Activated CD4-positive, alpha-beta T cell treated with anti-CD3 and anti-CD28 coated beads, Interleukin-2, Interleukin-6, amounts not matched to agents 100 ng/mL and 50 ng/mL, durations not matched to agents 16 hours and 8 hours (primary cell): Measurements from ENCODE around the gene VSTM2L.

Experiments
- DNase-seq: peaks from one replicate; pipeline ENCODE4 v3.0.0-alpha.2; 2020

VSTM2L gene

DNA sequence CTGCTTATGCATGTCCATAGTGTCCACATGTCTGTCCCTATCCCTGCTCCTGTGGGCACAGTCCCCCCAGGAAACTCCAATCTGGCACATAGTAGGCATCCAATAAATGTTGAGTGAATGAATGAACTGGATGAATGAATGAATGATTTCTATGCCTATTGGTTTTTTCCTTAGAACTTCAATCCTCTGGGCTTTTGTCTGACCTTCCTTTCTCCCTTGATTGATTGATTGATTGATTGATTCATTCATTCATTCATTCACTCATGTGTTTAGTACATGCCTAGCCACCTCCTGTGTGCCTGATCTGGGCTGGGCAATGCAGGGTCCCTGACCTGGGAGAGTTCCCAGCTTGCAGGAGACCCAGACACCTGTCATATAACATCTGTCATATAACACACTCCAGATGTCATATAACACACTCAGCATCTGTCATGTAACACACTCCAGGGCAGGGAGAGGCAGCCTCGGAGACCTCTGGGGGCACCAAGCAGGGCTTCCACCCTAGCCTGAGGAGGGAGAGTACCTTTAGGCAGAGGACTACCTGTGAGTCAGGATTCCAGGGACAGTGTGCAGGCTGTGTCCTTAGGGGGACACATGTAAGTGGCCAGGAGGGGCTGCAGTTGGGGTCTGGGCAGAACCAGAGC is 17.9 kb downstream of the VSTM2L start:
- DNase-seq, result no peak

DNA sequence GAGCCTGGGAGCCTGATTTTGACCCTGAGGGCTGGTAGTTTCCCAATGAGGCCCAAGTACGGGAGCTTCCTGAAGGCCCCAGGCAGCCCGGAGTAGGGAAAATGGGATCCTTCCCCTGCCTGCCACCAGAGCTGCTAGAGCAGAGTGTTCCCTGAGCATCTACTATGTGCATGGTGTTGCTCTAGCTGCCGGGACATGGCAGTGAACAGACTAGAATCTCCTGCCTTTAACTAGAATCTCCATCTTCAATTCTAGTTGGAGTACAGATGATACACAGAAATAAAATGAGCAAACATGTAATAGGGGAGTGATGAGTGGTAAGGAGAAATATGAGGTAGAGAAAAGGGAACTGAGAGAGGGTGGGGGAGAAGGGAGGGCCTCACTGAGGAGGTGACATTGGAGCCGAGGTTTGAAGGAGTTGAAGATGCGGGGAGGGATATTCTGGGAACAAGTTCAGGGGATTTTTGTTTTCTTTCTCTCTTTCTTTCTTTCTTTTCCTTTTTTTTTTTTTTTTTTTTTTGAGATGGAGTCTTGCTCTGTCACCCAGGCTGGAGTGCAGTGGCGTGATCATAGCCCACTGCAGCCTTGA is 18.5 kb downstream of the VSTM2L start:
- DNase-seq, result peak; percentile 55

DNA sequence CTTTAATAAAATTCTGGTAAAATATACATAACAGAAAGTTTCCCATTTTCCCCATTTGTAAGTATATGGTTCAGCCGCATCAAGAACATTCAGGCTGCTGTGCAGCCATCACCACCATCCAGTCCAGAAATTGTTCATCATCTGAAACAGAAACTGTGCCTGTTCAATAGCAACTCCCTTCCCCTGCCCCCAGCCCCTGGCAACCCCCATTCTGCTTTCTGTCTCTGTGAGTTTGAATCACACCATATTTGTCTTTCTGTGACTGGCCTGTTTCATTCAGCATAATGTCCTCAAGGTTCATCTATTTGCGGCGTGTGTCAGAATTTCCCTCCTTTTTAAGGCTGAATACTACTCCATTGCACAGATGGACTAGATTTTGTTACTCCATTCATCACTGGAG is 19.1 kb downstream of the VSTM2L start:
- DNase-seq, result peak; percentile 86

GRCh38 chr20:37925265-37926165 is 22.6 kb downstream of the VSTM2L start:
- no peak for DNase-seq

DNA sequence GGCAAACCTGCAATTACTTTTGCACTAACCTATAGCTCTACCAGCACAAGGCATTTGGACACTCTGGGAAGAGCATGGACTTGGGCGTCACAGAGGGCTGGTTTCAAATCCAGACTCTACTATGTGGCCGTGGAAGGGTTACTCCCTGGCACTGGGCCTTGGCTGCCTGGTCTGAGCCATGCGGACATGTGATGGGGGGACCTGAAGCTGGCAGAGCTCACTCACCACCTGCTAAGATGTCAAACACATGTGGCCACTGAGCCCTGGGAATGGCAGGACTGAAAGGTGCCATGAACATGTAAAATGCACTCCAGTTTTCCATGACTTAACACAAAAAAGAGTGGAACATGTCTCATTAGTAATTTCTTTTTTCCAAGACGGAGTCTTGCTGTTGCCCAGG is 23.7 kb downstream of the VSTM2L start:
- DNase-seq, result no peak

GRCh38 chr20:37927410-37928095 is 24.6 kb downstream of the VSTM2L start:
- DNase-seq, result no peak

GRCh38 chr20:37928996-37929682 is 26.2 kb downstream of the VSTM2L start:
- DNase-seq, result no peak

DNA sequence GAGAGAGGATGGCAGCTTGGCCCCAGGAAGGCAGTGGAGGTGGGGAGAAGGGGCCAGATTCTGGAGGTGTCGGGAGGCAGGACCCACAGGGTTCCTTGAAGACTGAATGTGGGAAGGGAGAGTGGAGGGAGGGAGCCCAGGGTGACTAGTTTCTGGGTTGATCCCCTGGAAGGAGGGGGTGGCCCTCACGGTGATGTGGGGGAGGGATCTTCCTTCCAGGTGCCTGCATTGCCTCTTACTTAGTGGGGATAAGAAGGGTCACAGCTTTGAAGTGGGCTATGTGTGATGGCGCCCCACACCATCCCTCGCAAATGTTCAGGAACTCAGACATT is 26.7 kb downstream of the VSTM2L start:
- DNase-seq, result no peak

DNA sequence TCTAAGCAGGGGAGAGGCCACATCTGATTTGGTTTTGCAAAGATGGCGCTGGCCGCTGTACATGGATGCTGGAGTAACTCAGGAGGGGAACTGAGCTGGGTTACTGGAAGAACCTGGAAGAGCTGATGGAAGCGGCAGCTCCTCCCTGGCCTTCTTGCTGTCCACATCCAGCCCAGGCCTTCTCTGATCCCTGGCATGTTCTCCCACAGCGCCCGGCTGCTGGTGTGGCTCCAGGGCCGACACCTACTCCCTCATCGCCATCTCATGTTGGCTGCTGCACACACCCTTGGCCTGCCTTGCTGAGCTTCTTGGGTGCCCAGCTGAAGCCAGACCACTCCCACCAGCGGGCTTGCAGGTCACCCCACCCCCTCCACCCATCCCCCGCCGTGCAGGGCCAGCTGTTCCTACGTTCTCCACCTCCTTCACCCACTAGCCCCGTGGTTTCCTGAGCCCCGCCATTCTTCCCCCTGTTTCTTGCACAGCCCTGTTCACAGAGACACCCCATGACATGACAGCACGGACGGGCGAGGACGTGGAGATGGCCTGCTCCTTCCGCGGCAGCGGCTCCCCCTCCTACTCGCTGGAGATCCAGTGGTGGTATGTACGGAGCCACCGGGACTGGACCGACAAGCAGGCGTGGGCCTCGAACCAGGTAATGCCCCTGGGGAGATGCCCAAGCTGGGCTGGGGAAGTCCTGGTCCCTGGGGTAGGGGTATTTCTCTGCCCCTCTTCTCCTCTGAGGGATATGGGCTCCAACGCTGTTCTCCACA is 28.4 kb downstream of the VSTM2L start:
- DNase-seq, result no peak

DNA sequence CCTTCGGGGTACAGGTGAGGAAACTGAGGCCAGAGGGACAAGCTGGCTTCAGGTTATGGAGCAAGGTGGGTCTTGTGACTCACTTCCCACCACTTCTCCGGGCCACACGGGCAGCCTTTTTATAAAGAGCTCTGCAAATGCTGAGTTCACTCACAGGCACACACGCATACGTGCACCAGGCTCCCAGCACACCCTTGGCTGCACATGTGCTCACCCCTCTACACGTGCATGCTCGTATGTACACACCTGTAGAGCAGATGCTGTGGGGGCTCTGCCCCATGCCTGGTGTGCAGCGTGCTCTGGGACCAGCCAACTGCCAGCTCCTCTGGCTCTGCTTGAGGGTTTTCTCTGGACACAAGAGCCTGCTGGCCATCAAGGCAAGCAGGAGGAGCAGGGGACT is 29.1 kb downstream of the VSTM2L start:
- no peak for DNase-seq

DNA sequence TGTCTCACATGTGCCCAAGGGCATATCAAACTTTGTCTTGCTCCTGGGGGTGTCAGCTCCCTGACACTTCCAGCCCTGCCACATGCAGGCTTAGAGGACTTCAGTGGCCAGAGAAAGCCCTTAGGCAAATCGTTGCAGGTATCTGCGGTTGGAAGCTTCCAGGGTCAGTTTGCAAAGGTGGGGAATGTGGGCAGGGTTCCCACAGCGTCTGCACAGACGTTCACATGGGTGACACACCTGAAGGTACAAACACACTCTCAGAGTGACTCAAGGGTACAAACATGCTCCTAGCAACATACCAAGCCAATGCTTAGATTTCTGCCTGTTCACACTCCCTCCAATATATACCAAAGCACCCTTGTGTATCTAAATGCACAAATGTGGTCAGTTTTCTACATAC is 30.0 kb downstream of the VSTM2L start:
- DNase-seq, result no peak

- no peak for DNase-seq
Observed at GRCh38 chr20:37933786-37934633, 31.1 kb downstream of the VSTM2L start.

DNA sequence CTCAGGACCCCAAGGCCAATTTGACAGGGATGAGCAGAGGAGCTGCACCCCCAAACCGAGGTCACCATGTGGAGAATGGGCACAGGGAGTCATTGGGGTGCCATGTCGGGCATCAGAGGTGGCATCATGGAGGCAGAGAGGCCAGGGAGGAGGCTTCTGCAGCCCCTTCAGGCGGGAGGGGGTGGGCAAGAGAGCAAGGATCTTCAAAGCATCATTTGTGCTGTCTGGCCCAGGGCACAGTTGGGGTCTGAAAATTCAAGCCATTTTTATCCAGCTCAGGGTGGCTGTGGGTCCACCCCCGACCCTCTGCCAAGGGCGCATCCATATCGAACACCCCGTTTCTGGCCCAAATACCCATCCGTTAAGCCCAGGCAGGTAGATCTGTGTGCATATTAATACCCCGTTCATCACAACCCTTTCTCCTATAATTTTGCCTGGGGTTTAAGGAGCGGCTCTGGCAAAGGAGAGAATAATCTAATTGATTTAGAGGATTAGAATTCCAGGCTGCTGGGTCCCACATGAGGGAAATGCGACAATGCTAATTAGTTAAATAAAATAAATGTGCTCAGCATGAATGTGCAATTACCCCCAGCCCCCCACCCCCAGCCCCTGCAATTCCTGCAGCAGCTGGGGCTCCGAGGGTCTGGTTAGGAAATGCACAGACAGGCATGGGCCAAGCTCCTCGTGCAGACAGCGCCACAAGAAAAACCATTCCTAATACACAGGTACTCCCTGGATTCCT is 31.9 kb downstream of the VSTM2L start:
- no peak for DNase-seq

- no peak for DNase-seq
Observed at GRCh38 chr20:37935435-37935834, 32.5 kb downstream of the VSTM2L start.

DNA sequence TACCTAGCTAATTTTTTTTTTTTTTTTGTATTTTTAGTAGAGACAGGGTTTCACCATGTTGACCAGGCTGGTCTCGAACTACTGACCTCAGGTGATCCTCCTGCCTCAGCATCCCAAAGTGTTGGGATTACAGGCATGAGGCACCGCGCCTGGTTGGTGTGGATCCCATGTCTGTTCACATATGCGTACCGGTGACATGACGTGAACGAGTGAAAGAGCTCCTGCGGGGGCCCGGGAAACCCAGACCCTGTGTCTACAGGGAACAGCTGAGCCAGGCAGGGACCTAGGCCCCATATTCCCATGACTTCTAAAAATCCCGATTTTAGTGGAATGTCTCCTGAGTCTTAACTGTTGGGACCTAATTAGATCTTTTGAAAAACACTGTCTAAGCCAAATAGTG is 33.1 kb downstream of the VSTM2L start:
- DNase-seq, result no peak

DNA sequence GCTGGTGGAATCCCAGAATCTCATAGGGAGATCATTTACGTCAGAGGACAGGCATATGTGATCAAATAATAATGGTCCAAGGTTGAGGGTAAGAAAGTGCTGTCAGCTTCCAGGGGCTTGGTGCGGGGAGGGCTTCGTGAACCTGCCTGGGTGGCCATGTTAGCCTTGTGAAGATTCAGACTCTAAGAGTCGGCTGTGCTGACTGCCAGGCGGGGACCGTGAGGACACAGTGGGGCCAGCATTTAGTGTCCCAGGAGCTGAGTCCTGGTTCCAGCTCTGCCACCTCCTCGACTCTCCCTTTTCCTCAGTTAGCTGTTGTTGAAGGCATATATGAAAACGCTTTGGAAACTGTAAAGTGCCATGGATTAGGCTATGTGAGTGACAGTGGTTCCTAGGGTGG is 33.5 kb downstream of the VSTM2L start:
- no peak for DNase-seq

- no peak for DNase-seq
Observed at GRCh38 chr20:37937686-37938085, 34.8 kb downstream of the VSTM2L start.

GRCh38 chr20:37938181-37938750 is 35.3 kb downstream of the VSTM2L start:
- DNase-seq, result no peak

DNA sequence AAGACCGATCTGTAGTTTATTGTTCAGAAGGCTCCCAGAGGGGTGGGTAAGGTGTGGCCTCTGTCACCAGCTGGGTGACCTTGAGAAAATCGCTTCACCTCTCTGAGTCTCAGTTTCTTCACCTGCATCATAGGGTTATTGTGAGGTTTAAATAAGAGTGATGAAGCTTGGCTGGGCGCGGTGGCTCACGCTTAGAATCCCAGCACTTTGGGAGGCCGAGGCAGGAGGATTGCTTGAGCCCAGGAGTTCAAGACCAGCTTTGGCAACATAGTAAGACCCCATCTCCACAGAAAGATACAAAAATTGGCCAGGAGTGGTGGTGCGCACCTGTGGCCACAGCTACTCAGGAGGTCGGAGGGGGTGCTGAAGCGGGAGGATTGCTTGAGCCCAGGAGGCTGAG is 36.0 kb downstream of the VSTM2L start:
- no peak for DNase-seq
